Body of pancreas (tissue), 4 donors: ENCODE data around the gene PAM16.

Experiments
- POLR2A ChIP-seq, 3 donors: fragments of 450-650 bp; IDR thresholded peaks; one replicate each; pipeline ENCODE4 v1.6.1; 2016; ENCODE audit warnings: antibody characterized with exemption in 3 of 3, mild to moderate bottlenecking in 2 of 3
- TF ChIP-seq, protein P1 (sequence below), 7 experiments: fragments of 450-650 bp in 4 of 7; fragments of 200-600 bp in 3 of 7; sonication (generic) in 3 of 7; IDR thresholded peaks; one replicate each; pipeline ENCODE4 v1.5.1; 2016 to 2019; ENCODE audit warnings: antibody characterized with exemption in 7 of 7

DNA sequence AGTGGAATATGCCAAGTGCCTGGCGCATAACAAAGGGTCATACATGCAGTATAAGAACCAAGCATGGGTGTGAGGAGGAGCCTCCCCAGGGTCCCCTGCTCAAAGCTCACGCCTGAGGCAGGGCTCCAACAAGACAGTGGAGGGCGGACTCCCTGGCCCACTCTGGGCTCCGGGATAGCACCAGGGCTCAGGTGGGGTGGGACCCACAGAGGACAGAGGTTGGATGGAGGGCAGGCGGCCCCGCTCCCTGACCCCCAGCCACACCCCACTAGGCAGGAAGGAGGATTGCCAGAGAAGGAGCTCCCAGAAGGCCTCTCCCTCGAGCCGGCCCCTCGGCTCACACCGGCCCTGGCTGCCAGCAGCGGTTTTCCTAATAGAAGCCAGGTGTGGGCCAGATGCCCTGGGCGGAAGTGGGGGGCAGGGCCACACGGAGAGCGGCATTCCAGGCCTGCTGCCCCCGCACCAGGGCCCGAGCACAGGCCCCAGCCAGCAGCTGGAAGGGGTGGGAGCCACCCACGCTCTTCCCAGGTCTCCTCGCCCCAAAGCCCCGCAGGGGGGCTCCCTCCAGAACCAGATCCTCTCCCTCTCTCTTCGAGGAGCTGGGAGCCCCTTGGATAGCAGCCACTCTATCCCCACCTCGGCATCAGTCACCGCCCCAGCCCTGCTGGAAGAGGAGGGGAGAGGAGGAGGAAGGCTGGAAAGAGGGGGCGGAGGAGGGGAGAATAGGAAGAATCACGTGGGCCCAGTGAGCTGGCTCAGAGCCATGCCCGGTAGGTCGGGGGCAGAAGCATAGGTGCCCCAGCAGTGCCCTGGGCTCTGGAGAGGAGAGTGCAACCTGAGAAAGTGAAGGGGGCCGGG lies 41.5 kb upstream of the PAM16 start:
- TF ChIP-seq, protein P1, sequence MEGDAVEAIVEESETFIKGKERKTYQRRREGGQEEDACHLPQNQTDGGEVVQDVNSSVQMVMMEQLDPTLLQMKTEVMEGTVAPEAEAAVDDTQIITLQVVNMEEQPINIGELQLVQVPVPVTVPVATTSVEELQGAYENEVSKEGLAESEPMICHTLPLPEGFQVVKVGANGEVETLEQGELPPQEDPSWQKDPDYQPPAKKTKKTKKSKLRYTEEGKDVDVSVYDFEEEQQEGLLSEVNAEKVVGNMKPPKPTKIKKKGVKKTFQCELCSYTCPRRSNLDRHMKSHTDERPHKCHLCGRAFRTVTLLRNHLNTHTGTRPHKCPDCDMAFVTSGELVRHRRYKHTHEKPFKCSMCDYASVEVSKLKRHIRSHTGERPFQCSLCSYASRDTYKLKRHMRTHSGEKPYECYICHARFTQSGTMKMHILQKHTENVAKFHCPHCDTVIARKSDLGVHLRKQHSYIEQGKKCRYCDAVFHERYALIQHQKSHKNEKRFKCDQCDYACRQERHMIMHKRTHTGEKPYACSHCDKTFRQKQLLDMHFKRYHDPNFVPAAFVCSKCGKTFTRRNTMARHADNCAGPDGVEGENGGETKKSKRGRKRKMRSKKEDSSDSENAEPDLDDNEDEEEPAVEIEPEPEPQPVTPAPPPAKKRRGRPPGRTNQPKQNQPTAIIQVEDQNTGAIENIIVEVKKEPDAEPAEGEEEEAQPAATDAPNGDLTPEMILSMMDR (IDR thresholded peaks at IDR 0.05) = no peak
- no peak for TF ChIP-seq POLR2A (IDR thresholded peaks at IDR 0.05)
